Brain microvascular endothelial cell (primary cell): ENCODE measurements around the gene YIPF1.

Source experiments
- DNase-seq: peaks from one replicate; pipeline ENCODE4 v3.0.0-alpha.2; 2020
- H3K27ac ChIP-seq: fragments of 250-450 bp; sonication (Bioruptor Pico); 2 replicates; pipeline ENCODE4 v1.5.1; 2020; ENCODE audit warnings: mild to moderate bottlenecking, moderate library complexity
- H3K27me3 ChIP-seq: fragments of 250-450 bp; sonication (Bioruptor Pico); replicated peaks from 2 replicates; pipeline ENCODE4 v1.5.1; 2020; ENCODE audit warnings: mild to moderate bottlenecking
- H3K36me3 ChIP-seq: fragments of 250-450 bp; sonication (Bioruptor Pico); replicated peaks from 2 replicates; pipeline ENCODE4 v1.5.1; 2020; ENCODE audit warnings: mild to moderate bottlenecking
- H3K4me3 ChIP-seq: 2 replicates; pipeline ENCODE4 v1.5.1; 2011; ENCODE audit warnings: low read depth, mild to moderate bottlenecking, control low read depth, low read length, moderate library complexity
- in situ Hi-C: cut with HindIII; loops from 2 replicates; pipeline ENCODE4 v1.10.0; 2017; ENCODE audit warnings: low sequenced_read_pairs, low pct_ligation_motif_present
- TF ChIP-seq, protein P1 (sequence below): IDR thresholded peaks from 2 replicates; pipeline ENCODE4 v1.5.1; 2011; ENCODE audit warnings: low read depth, mild to moderate bottlenecking, moderate library complexity, low read length, control low read depth, inconsistent platforms; ENCODE audit errors: missing control alignments

Gene YIPF1

DNA sequence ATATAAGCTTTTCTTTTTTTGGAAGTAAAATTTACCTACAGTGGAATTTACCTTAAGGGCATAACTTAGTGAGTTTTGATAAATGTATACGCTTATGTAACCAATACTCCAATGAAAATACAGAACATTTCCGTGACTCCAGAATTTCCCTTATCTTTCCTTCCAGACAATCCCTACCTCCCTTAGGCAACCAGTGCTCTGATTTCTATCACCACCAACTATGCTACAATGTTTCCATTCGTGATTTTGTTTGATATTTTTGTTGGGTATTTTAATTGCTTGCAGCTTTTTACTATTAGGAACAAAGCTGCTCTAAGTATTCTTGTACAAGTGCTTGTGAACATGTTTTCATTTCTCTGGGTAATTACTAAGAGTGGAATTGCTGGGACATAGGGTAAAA, 41.3 kb upstream of the YIPF1 start:
- Histone ChIP-seq H3K36me3 (peaks cover 7% of the 10 kb centered on the region), H3K27me3 (no peaks in the 10 kb centered on the region), H3K4me3 (no peak overlapping the region), H3K27ac (no peak overlapping the region)
- in situ Hi-C loops, result no loop called here
- TF ChIP-seq, protein P1, sequence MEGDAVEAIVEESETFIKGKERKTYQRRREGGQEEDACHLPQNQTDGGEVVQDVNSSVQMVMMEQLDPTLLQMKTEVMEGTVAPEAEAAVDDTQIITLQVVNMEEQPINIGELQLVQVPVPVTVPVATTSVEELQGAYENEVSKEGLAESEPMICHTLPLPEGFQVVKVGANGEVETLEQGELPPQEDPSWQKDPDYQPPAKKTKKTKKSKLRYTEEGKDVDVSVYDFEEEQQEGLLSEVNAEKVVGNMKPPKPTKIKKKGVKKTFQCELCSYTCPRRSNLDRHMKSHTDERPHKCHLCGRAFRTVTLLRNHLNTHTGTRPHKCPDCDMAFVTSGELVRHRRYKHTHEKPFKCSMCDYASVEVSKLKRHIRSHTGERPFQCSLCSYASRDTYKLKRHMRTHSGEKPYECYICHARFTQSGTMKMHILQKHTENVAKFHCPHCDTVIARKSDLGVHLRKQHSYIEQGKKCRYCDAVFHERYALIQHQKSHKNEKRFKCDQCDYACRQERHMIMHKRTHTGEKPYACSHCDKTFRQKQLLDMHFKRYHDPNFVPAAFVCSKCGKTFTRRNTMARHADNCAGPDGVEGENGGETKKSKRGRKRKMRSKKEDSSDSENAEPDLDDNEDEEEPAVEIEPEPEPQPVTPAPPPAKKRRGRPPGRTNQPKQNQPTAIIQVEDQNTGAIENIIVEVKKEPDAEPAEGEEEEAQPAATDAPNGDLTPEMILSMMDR, result no peak
- no peak for DNase-seq

DNA sequence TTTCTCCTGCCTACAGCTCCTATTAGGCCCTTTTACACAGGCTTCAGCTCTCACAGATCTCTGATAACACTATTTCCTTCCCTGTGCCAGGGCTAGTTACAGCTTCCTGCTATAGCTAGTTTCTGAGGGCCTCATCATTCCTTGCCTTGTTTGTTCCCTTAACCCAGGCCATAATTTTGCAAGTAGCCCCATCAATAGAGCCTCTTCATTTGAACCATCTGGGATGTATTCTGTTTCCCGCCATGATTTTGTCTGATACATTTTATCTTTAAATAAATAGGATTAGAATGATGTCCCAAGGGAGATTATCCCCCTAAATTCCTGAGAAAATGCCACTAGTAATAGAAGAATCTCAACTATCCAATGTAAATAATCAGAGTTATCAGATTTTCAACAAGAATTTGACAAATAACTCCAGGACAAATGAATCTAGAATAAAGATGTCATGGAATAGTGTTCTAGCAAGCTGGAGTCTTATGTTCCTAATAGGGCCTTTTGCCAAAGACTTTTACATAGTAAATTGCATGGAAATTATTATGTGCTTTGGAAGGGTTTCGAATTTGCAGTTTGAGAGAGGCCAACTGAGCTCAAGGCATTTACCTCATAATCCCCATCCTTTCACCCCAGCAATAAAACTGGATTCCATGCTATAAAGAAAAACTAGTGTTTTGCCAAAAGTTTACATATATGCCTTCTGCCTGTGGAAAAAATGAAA, 39.8 kb upstream of the YIPF1 start:
- TF ChIP-seq, protein P1, result no peak
- in situ Hi-C loops, result no loop called here

DNA sequence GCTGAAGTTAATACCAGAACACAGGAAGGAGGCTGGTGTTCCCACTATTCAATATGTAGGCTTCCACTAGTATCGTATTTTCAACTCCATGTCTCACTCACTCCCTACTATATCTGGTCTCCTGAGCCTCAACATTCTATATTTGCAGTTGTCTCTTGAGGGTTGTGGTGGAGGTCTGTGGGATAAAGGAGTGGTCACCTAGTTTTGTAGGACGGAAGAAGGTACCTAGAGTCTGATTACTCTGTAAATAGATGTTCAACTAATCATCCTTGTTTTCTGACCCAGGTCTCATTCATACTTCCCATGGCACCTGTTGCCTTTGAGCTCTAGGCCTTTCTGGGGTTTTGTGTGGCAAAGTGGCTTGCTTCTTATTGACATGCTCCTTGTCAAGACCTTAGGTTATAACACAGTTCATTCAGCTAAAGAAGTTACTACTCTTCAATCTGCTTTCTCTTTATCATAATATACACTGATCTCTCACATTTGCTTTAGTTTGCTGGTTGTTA, 37.8 kb upstream of the YIPF1 start:
- no peak for DNase-seq
- H3K36me3 ChIP-seq, result peaks cover 7% of the 10 kb centered on the region
- TF ChIP-seq, protein P1, result no peak
- H3K4me3 ChIP-seq, result no peak overlapping the region
- no peak overlapping the region for H3K27ac ChIP-seq
- in situ Hi-C loops, result no loop called here
- H3K27me3 ChIP-seq, result no peaks in the 10 kb centered on the region

More for the DNA sequence above, 39.8 kb upstream of the YIPF1 start:
- H3K27me3 ChIP-seq, result no peaks in the 10 kb centered on the region
- H3K36me3 ChIP-seq, result peaks cover 7% of the 10 kb centered on the region
- no peak overlapping the region for H3K4me3 ChIP-seq
- H3K27ac ChIP-seq, result no peak overlapping the region
- DNase-seq, result no peak

DNA sequence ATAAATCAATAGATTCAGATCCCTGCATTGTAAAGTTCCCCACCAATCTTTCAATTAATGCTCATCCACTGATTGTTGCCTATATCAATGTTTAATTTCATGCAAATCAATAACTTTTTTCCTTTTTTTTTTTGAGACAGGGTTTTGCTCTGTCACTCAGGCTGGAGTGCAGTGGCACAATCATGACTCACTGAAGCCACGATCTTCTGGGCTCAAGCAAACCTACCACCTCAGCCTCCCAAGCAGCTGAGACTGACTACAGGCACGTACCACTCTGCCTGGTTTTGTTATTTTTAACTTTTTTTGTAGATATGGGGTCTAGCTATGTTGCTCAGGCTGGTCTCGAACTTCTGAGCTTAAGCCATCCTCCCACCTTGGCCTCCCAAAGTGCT, 30.1 kb upstream of the YIPF1 start:
- in situ Hi-C loops, result no loop called here
- Histone ChIP-seq H3K4me3 (no peak overlapping the region), H3K27me3 (no peaks in the 10 kb centered on the region), H3K27ac (no peak overlapping the region), H3K36me3 (peaks cover 4% of the 10 kb centered on the region)
- DNase-seq, result peak; percentile 21
- TF ChIP-seq, protein P1, result no peak

DNA sequence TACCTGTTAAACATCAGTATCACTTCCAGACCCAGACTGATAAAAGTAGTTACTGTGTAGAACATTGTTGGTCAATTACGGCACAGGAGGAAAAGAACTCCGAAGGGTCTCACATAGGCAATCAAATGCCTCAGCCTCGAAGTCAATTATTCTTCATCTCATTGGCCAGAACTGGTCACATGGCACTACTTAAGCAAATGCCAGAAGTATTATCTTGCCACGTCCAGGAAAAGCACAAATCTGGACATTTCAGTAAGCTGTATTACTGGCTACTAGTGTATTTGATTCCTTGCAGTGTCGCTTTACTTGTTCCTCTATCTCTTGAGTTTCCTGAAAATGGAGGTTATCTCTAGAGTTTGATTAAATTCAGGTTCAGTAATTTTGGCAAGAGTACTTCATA, 28.7 kb upstream of the YIPF1 start:
- TF ChIP-seq, protein P1, result no peak
- Histone ChIP-seq H3K36me3 (peaks cover 4% of the 10 kb centered on the region), H3K27ac (no peak overlapping the region), H3K27me3 (no peaks in the 10 kb centered on the region), H3K4me3 (no peak overlapping the region)
- no peak for DNase-seq
- in situ Hi-C loops, result no loop called here
